ENCODE measurements around the gene BAIAP2L1.
A peak's percentile ranks its signal among the peaks of the same experiment; 100 is the strongest.
"Not testable (repeated sequence)": the region's sequence is repeated elsewhere in the genome, so short reads cannot be mapped to it uniquely, and the experiment has no call there.

The BAIAP2L1 gene, protein sequence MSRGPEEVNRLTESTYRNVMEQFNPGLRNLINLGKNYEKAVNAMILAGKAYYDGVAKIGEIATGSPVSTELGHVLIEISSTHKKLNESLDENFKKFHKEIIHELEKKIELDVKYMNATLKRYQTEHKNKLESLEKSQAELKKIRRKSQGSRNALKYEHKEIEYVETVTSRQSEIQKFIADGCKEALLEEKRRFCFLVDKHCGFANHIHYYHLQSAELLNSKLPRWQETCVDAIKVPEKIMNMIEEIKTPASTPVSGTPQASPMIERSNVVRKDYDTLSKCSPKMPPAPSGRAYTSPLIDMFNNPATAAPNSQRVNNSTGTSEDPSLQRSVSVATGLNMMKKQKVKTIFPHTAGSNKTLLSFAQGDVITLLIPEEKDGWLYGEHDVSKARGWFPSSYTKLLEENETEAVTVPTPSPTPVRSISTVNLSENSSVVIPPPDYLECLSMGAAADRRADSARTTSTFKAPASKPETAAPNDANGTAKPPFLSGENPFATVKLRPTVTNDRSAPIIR

GRCh38 chr7:98400542-98401340 lies at the start of gene BAIAP2L1:
Gene BAIAP2L1 (minus strand): TSS chr7:98401090. CDS start chr7:98400852, 238 bp downstream.
- peak; percentile 73 for DNase-seq

DNA sequence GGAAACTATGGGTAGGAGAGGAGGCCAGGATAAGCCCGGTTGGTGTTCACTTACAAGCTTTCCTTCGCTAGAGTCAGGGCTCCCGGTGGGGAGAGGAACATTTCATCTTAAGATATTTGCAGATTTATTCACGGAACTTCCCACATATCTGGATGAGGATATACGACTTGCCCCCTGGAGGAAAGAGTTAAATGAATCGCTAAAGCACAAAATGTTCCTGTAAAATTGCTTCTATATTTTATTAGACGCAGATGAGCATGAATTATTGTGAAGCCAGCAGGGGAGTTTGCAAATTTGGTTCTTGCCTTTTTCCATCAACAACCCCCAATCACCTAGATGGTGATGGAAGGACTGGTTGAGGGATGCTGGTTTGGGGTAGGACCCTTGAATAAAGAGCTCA lies 47.9 kb upstream of the BAIAP2L1 start:
- DNase-seq: no peak

DNA sequence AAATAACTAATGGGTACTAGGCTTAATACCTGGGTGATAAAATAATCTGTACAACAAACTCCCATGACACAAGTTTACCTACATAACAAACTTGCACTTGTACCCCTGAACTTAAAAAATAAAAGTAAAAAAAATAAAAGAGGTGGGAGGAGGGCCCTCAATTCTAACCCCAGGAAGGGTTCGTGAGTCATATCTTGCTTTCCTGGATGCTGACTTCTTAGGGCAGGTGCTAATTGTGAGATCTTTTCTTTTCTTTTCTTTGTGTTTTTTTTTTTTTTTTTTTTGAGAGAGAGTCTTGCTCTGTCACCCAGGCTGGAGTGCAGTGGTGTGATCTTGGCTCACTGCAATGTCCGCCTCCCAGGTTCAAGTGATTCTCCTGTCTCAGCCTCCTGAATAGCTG lies 40.1 kb upstream of the BAIAP2L1 start:
- DNase-seq: not testable (repeated sequence)

GRCh38 chr7:98439484-98439883 lies 38.6 kb upstream of the BAIAP2L1 start:
- no peak for DNase-seq

GRCh38 chr7:98434087-98434486 lies 33.2 kb upstream of the BAIAP2L1 start:
- no peak for DNase-seq

GRCh38 chr7:98429799-98430198 lies 28.9 kb upstream of the BAIAP2L1 start:
- no peak for DNase-seq

DNA sequence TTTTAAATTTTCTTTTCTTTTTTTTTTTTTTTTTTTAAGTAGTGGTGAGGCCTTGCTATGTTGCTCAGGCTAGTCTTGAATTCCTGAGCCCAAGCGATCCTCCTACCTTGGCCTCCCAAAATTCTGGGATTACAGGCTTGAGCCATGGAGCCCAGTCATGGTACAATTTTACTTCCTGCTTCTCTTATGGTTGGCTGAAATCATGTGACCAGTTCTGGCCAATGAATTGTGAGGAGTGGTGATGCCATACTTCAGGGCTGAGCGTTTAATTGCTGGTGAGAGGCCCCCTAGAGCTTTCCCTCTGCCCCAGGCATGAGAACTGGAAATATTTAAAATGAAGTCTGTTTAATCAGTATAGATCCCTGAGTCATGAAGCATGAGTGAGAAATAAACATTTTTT lies 22.2 kb upstream of the BAIAP2L1 start:
- DNase-seq: peak; percentile 58

GRCh38 chr7:98420966-98421612 lies 20.2 kb upstream of the BAIAP2L1 start:
- peak; percentile 22 for DNase-seq

DNA sequence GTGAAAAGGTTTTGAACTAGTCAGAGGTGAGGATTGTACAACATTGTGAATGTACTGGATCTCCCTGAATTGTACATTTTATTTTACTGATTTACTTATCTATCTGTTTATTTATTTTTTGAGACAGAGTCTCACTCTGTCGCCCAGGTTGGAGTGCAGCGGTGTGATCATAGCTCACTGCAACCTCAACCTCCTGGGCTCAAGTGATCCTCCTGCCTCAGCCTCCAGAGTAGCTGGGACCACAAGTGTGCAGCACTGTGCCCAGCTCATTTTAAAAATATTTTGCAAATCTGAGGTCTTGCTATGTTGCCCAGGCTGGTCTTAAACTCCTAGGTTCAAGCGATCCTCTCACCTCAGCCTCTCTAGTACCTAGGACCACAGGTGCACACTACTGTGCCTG lies 19.1 kb upstream of the BAIAP2L1 start:
- DNase-seq: not testable (repeated sequence)

DNA sequence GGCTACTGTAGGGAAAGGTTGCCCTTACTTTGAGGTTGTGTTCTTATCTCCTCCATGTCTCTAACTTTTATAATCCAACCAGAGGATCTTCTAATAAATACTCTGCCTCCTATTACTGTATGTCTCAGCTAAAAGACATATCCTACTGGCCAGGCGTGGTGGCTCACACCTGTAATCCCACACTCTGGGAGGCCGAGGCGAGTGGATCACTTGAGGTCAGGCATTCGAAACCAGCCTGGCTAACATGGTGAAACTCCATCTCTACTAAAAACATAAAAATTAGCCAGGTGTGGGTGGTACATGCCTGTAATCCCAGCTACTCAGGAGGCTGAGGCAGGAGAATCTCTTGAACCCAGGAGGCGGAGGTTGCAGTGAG lies 18.4 kb upstream of the BAIAP2L1 start:
- DNase-seq: not testable (repeated sequence)

DNA sequence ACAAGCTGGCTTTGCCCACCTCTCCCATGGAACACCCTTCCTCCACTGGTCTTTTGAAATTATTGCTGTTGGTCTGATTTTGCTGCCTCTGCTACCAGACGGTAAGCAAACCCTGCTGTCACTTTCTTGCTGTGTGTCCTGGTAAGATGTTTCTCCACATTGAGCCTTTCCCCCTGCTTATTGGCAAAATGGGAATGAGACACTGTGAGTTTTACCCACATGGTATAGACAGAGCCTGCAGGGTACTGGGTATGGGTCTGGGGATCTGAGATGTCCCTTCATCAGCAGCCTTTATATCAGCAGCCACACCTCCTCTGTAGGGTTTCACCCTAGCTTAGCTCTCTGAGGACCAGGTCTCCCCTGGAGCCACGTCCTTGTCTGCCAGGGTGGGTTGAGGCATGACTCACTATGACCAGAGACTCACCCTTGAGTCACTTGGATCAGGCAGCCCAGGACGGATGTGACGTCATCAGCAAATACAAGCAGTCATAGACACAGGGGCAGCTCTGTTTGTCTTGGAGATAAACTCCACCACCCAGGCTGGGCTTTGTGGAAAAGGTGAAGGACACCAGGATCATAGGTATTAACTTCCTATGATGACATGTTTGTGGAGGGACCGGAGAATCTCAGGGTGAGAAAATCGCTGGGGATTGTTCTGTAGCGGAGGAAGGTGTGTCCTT lies 17.9 kb upstream of the BAIAP2L1 start:
- peak; percentile 97 for DNase-seq

- DNase-seq: peak; percentile 47
These were observed 17.4 kb upstream of the BAIAP2L1 start for GRCh38 chr7:98418271-98418635.

DNA sequence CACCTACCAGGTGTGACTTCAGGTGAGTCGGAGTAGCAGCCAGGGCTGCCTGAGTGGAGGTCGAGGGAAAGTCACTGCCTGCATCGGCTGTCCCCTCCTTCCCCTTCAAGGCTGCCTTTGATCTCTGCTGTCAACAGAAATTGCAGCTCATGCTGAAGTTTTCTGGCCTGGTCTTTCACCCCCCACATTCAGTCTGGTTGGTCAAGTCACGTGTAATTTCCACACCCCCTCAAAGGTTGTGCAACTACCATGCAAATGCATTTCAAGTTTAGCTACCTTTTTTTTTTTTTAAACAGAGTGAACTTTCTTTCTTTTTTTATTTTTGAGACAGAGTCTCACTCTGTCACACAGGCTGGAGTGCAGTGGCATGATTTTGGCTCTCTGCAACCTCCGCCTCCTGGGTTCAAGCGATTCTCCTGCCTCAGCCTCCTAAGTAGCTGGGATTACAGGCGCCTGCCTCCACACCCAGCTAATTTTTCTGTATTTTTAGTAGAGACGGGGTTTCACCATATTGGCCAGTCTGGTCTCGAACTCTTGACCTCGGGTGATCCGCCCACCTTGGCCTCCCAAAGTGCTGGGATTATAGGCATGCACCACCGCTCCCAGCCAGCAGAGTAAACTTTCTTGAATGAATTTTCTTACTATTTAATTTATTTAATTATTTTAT lies 16.8 kb upstream of the BAIAP2L1 start:
- peak; percentile 24 for DNase-seq

GRCh38 chr7:98414205-98414900 lies 13.5 kb upstream of the BAIAP2L1 start:
- no peak for DNase-seq

DNA sequence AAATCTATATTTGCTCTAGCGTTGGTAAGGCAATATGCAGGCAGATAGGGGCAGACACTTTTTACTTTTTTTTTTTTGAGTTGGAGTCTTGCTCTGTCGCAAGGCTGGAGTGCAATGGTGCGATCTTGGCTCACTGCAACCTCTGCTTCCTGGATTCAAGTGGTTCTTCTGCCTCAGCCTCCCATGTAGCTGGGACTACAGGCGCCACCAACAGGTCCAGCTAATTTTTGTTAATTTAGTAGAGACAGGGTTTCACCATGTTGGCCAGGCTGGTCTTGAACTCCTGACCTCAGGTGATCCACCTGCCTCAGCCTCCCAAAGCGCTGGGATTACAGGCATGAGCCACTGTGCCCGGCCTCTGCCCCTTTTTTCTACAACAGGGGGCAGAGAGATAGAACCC lies 12.8 kb upstream of the BAIAP2L1 start:
- DNase-seq: not testable (repeated sequence)

- no peak for DNase-seq
These were observed 9.0 kb upstream of the BAIAP2L1 start for GRCh38 chr7:98409843-98410242.

DNA sequence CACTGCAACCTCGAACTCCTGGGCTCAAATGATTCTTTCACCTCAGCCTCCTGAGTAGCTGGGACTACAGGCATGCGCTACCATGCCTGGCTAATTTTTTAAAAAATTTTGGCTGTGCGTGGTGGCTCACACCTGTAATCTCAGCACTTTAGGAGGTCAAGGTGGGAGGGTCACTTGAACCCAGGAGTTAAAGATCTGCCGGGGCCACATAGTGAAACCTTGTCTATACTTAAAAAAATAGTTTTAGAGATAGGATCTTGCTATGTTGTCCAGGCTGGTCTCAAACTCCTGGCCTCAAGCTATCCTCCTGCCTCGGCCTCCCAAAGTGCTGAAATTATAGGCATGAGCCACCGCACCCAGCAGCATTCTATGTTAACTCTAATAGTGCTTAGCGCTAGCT lies 7.3 kb upstream of the BAIAP2L1 start:
- DNase-seq: not testable (repeated sequence)

GRCh38 chr7:98406827-98407226 lies 5.9 kb upstream of the BAIAP2L1 start:
- DNase-seq: no peak

DNA sequence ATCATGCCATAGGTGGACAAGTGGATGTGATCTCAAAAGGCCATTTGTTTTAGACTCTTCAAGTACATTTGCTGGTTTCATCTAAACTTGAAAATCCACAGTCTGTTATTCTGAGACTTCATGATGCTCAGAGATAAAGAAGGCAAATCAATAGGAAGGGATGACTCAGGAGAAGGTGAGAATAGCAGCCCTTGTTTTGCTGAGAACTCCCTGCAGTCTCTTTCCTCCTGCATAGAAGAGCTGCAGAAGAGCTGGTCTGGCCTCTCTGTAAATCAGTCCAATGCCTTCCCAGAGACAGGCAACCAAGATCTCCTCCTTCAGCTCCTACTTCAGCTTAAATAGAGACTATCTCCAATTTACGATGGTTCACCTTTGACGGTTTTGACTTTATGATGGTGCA lies 4.0 kb upstream of the BAIAP2L1 start:
- no peak for DNase-seq

GRCh38 chr7:98399890-98400541 lies 874 bp downstream of the BAIAP2L1 start:
- peak; percentile 56 for DNase-seq

DNA sequence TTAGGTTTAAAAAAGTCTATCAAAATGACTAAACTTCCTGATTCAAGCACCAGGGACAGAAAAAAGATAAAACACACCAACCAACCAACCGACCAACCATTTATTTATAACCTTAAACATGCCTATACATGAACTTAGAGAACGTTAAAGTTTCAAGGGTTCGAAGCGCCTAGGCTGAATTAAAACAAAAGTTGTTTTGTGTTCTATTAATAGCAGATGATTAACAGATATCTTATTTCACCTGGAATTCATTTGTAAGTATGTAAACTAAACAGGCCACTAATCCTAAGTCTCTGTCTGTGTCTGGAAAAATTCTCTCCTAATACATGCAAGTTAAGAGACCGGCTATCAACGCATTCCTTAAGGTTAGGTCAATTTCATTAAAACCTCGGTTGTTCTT lies 1.4 kb downstream of the BAIAP2L1 start:
- no peak for DNase-seq

Measured in EL (cell line).